Measurements from ENCODE around the gene CSTPP1.
"Not testable (repeated sequence)": the region's sequence is repeated elsewhere in the genome, so short reads cannot be mapped to it uniquely, and the experiment has no call there.

Gene CSTPP1

GRCh38 chr11:47105974-47106373 is 169.4 kb downstream of the CSTPP1 start:
- DNase-seq: no peak

- DNase-seq: no peak
These were observed 170.3 kb downstream of the CSTPP1 start for GRCh38 chr11:47106798-47107411.

- no peak for DNase-seq
These were observed 171.2 kb downstream of the CSTPP1 start for GRCh38 chr11:47107744-47108143.

- no peak for DNase-seq
These were observed 171.7 kb downstream of the CSTPP1 start for GRCh38 chr11:47108214-47108613.

GRCh38 chr11:47109051-47109726 is 172.6 kb downstream of the CSTPP1 start:
- DNase-seq: no peak

GRCh38 chr11:47109727-47110246 is 173.2 kb downstream of the CSTPP1 start:
- no peak for DNase-seq

- DNase-seq: no peak
These were observed 174.8 kb downstream of the CSTPP1 start for GRCh38 chr11:47111318-47111804.

GRCh38 chr11:47112941-47113340 is 176.4 kb downstream of the CSTPP1 start:
- not testable (repeated sequence) for DNase-seq

- peak; percentile 23 for DNase-seq
These were observed 182.6 kb downstream of the CSTPP1 start for GRCh38 chr11:47118958-47119688.

GRCh38 chr11:47121056-47121455 is 184.5 kb downstream of the CSTPP1 start:
- no peak for DNase-seq

GRCh38 chr11:47121731-47122130 is 185.2 kb downstream of the CSTPP1 start:
- DNase-seq: no peak

- no peak for DNase-seq
These were observed 186.5 kb downstream of the CSTPP1 start for GRCh38 chr11:47123094-47123493.

GRCh38 chr11:47124675-47125074 is 188.1 kb downstream of the CSTPP1 start:
- DNase-seq: no peak

- DNase-seq: no peak
These were observed 188.5 kb downstream of the CSTPP1 start for GRCh38 chr11:47125083-47125482.

GRCh38 chr11:47127213-47127612 is 190.7 kb downstream of the CSTPP1 start:
- DNase-seq: no peak

GRCh38 chr11:47130543-47130942 is 194.0 kb downstream of the CSTPP1 start:
- DNase-seq: no peak

- no peak for DNase-seq
These were observed 194.6 kb downstream of the CSTPP1 start for GRCh38 chr11:47131136-47131535.

GRCh38 chr11:47132490-47132889 is 195.9 kb downstream of the CSTPP1 start:
- DNase-seq: no peak

GRCh38 chr11:47132981-47133380 is 196.4 kb downstream of the CSTPP1 start:
- no peak for DNase-seq

- DNase-seq: no peak
These were observed 199.8 kb downstream of the CSTPP1 start for GRCh38 chr11:47136327-47136726.

- no peak for DNase-seq
These were observed 200.4 kb downstream of the CSTPP1 start for GRCh38 chr11:47136921-47137320.

- no peak for DNase-seq
These were observed 200.9 kb downstream of the CSTPP1 start for GRCh38 chr11:47137476-47137875.

- no peak for DNase-seq
These were observed 203.3 kb downstream of the CSTPP1 start for GRCh38 chr11:47139878-47140277.

GRCh38 chr11:47143322-47143721 is 206.8 kb downstream of the CSTPP1 start:
- no peak for DNase-seq

All from effector CD4-positive, alpha-beta T cell (primary cell).